ENCODE results near the gene ADGRA1.

ADGRA1 gene

GRCh38 chr10:133055470-133055869 lies 32.3 kb upstream of the ADGRA1 start:
- no peak overlapping the region for H3K27ac ChIP-seq
- ChIA-PET POLR2A (ENCODE audit: low non-redundant PET) (no interaction called here), CTCF (interaction anchor here (1.1 kb wide), 1 partner anchor 70 kb away, joined by 8 read pairs; no protein-coding TSS in a partner anchor)
- DNase-seq (ENCODE audit: low spot score), result no peak
- TF ChIP-seq CTCF (conservative IDR thresholded peaks at IDR 0.05; ENCODE audit: low read depth), result no peak

GRCh38 chr10:133056001-133056400 lies 31.7 kb upstream of the ADGRA1 start:
- POLR2A ChIA-PET (ENCODE audit: low non-redundant PET), result no interaction called here
- CTCF ChIA-PET, result interaction anchor here (1.1 kb wide), 1 partner anchor 69 kb away, joined by 8 read pairs; no protein-coding TSS in a partner anchor
- H3K27ac ChIP-seq, result no peak overlapping the region
- no peak for TF ChIP-seq CTCF (conservative IDR thresholded peaks at IDR 0.05; ENCODE audit: low read depth)
- DNase-seq (ENCODE audit: low spot score), result no peak

- TF ChIP-seq CTCF (conservative IDR thresholded peaks at IDR 0.05; ENCODE audit: low read depth), result no peak
- CTCF ChIA-PET, result no interaction called here
- no peak for DNase-seq (ENCODE audit: low spot score)
- POLR2A ChIA-PET (ENCODE audit: low non-redundant PET), result no interaction called here
- H3K27ac ChIP-seq, result no peak overlapping the region
Observed at GRCh38 chr10:133056651-133057178, 31.0 kb upstream of the ADGRA1 start.

- no peak overlapping the region for H3K27ac ChIP-seq
- no peak for TF ChIP-seq CTCF (conservative IDR thresholded peaks at IDR 0.05; ENCODE audit: low read depth)
- ChIA-PET POLR2A (ENCODE audit: low non-redundant PET) (no interaction called here), CTCF (interaction anchor here (0.6 to 1.3 kb wide), 2 partner anchors 10 to 21 kb away, joined by 3 to 8 read pairs; no protein-coding TSS in a partner anchor)
- DNase-seq (ENCODE audit: low spot score), result no peak
Observed at GRCh38 chr10:133058331-133059092, 29.2 kb upstream of the ADGRA1 start.

GRCh38 chr10:133059093-133059470 lies 28.6 kb upstream of the ADGRA1 start:
- H3K27ac ChIP-seq, result no peak overlapping the region
- no peak for TF ChIP-seq CTCF (conservative IDR thresholded peaks at IDR 0.05; ENCODE audit: low read depth)
- ChIA-PET POLR2A (ENCODE audit: low non-redundant PET) (no interaction called here), CTCF (interaction anchor here (0.6 to 1.3 kb wide), 2 partner anchors 10 to 22 kb away, joined by 3 to 8 read pairs; no protein-coding TSS in a partner anchor)
- DNase-seq (ENCODE audit: low spot score), result no peak

GRCh38 chr10:133059571-133059970 lies 28.2 kb upstream of the ADGRA1 start:
- no peak for DNase-seq (ENCODE audit: low spot score)
- CTCF ChIA-PET, result interaction anchor here (1.3 kb wide), 1 partner anchor 9 kb away, joined by 8 read pairs; no protein-coding TSS in a partner anchor
- H3K27ac ChIP-seq, result no peak overlapping the region
- TF ChIP-seq CTCF (conservative IDR thresholded peaks at IDR 0.05; ENCODE audit: low read depth), result no peak
- POLR2A ChIA-PET (ENCODE audit: low non-redundant PET), result no interaction called here
